ENCODE measurements around the gene TMEM30A. TPM values are rescaled to one million over a fixed set of nuclear protein-coding genes. Genes with fewer than 3 reads are reported as not detected.

The TMEM30A gene
- total RNA-seq, 1 donor = 126 TPM

DNA sequence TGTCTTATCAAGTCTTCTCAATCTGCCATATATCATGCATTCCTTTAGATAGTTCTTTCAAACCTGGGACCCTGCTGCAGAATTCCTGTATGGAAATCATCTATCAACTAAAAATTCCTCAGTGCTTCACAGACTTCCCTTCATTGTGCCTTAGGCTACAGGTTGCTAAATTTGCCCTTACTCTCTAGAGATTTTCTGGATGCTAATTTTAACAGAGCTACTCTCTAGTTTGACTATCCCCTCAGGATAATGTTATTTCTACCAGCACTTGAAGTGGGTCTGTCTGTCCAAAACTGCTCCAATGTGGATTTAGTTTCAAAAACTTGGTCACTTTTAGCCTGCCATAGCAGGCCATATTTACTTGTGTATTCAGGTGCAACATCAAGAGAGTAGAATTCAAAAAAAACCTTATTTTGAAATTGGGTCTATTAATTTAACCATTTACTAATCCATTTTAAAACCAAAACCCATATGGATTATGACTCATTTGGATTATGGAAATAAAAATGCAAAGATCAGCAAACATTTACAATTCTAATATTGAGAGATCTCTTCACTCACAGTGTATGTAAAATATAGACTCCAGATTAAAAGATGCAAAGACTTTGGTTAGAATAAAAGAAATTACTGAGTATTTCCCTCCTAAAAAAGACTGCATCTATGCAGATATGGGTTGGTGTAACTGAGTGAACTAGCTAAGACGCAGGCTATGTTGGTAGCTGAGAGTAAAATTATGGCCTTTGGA lies 27.1 kb downstream of the TMEM30A start:
- Histone ChIP-seq H3K36me3 (ENCODE audit: insufficient read depth, low read length) (peaks cover 52% of the 10 kb centered on the region), H3K4me1 (ENCODE audit: insufficient read depth, low read length) (no peaks in the 10 kb centered on the region), H3K27ac (ENCODE audit: low read depth, low read length) (no peak overlapping the region), H3K4me3 (ENCODE audit: insufficient read depth, low read length) (no peak overlapping the region), H3K79me2 (ENCODE audit: insufficient read depth, low read length) (peaks cover 12% of the 10 kb centered on the region), H3K4me2 (ENCODE audit: insufficient read depth, low read length) (no peak overlapping the region), H4K20me1 (ENCODE audit: insufficient read depth, low read length) (no peaks in the 10 kb centered on the region), H2AFZ (ENCODE audit: low read length) (no peak overlapping the region), H3K27me3 (ENCODE audit: insufficient read depth, low read length) (no peaks in the 10 kb centered on the region), H3K9me3 (ENCODE audit: low read depth, low read length) (no peaks in the 10 kb centered on the region)
- no peak for DNase-seq (ENCODE audit: insufficient read length, low spot score, missing footprints)
- TF ChIP-seq, protein P1, sequence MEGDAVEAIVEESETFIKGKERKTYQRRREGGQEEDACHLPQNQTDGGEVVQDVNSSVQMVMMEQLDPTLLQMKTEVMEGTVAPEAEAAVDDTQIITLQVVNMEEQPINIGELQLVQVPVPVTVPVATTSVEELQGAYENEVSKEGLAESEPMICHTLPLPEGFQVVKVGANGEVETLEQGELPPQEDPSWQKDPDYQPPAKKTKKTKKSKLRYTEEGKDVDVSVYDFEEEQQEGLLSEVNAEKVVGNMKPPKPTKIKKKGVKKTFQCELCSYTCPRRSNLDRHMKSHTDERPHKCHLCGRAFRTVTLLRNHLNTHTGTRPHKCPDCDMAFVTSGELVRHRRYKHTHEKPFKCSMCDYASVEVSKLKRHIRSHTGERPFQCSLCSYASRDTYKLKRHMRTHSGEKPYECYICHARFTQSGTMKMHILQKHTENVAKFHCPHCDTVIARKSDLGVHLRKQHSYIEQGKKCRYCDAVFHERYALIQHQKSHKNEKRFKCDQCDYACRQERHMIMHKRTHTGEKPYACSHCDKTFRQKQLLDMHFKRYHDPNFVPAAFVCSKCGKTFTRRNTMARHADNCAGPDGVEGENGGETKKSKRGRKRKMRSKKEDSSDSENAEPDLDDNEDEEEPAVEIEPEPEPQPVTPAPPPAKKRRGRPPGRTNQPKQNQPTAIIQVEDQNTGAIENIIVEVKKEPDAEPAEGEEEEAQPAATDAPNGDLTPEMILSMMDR (IDR thresholded peaks at IDR 0.05; ENCODE audit: extremely low read depth, low read depth, low read length) = no peak

DNA sequence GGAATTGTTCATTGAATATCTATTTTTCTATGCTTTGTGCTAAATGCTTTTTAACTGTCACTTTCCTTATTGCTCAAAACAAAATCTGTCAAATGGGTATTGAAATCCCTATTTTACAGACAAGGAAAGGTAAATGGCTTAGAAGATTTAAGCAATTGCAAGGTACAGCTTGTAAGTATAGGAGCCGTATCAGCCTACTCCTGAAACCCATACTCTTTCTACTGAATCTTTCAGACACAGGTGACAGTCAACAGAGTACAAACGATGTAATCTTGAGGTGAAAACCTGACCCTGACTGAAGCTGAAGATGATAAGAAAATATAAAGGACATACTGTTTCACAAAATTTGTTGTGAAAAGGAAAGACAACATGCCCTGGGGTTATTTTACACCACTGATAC lies 34.0 kb downstream of the TMEM30A start:
- Histone ChIP-seq H2AFZ (ENCODE audit: low read length) (no peak overlapping the region), H3K4me1 (ENCODE audit: insufficient read depth, low read length) (no peaks in the 10 kb centered on the region), H3K27ac (ENCODE audit: low read depth, low read length) (no peak overlapping the region), H3K9me3 (ENCODE audit: low read depth, low read length) (no peaks in the 10 kb centered on the region), H4K20me1 (ENCODE audit: insufficient read depth, low read length) (no peaks in the 10 kb centered on the region), H3K27me3 (ENCODE audit: insufficient read depth, low read length) (no peaks in the 10 kb centered on the region), H3K4me2 (ENCODE audit: insufficient read depth, low read length) (no peak overlapping the region), H3K4me3 (ENCODE audit: insufficient read depth, low read length) (no peak overlapping the region), H3K79me2 (ENCODE audit: insufficient read depth, low read length) (no peaks in the 10 kb centered on the region), H3K36me3 (ENCODE audit: insufficient read depth, low read length) (peaks cover 10% of the 10 kb centered on the region)
- no peak for DNase-seq (ENCODE audit: insufficient read length, low spot score, missing footprints)
- TF ChIP-seq, protein P1 (IDR thresholded peaks at IDR 0.05; ENCODE audit: extremely low read depth, low read depth, low read length) = no peak

DNA sequence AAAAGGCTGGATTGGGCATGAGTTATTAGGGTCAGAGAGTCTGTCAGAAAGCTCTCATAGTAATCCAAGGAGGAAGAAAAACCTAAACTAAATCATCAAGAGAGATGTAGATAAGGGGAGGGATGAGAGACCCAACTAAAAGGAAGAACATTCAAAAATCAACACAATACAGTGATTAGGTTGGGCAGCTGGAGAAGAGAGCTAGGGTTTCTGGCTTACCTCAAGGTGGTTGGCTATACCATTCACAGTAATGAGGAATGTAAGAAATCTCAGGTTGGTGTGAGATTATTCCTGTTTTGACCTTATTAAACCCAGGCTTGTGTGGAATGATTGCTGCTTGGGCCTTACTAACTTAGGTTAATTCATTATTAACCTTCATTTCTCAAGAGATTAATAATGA lies 34.8 kb downstream of the TMEM30A start:
- H4K20me1 ChIP-seq (ENCODE audit: insufficient read depth, low read length) = no peaks in the 10 kb centered on the region
- TF ChIP-seq, protein P1 (IDR thresholded peaks at IDR 0.05; ENCODE audit: extremely low read depth, low read depth, low read length) = no peak
- no peak overlapping the region for H3K4me2 ChIP-seq (ENCODE audit: insufficient read depth, low read length)
- no peak overlapping the region for H3K27ac ChIP-seq (ENCODE audit: low read depth, low read length)
- no peaks in the 10 kb centered on the region for H3K27me3 ChIP-seq (ENCODE audit: insufficient read depth, low read length)
- no peaks in the 10 kb centered on the region for H3K79me2 ChIP-seq (ENCODE audit: insufficient read depth, low read length)
- no peak for DNase-seq (ENCODE audit: insufficient read length, low spot score, missing footprints)
- no peak overlapping the region for H2AFZ ChIP-seq (ENCODE audit: low read length)
- H3K9me3 ChIP-seq (ENCODE audit: low read depth, low read length) = no peaks in the 10 kb centered on the region
- H3K4me1 ChIP-seq (ENCODE audit: insufficient read depth, low read length) = peaks cover 2% of the 10 kb centered on the region
- no peak overlapping the region for H3K4me3 ChIP-seq (ENCODE audit: insufficient read depth, low read length)
- H3K36me3 ChIP-seq (ENCODE audit: insufficient read depth, low read length) = peaks cover 8% of the 10 kb centered on the region

DNA sequence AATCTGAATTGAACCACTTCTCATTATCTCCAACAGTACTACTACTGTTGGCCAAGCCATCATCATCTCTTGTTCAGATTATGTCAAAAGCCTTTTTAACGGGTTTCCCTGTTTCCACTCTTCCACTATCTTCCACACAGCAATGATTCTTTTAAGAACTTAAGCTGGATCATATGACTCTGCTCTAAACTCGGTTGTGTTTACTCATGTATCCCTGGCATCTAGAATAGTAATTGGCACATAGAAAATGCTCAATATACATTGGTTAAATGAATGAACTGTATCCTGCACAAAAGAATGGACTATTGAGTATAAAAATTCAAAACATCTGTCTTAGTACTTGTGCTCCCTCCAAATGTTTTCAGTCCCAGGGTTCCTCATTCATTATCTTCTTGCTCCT lies 38.2 kb downstream of the TMEM30A start:
- H3K79me2 ChIP-seq (ENCODE audit: insufficient read depth, low read length) = peaks cover 22% of the 10 kb centered on the region
- TF ChIP-seq, protein P1 (IDR thresholded peaks at IDR 0.05; ENCODE audit: extremely low read depth, low read depth, low read length) = no peak
- H3K4me3 ChIP-seq (ENCODE audit: insufficient read depth, low read length) = no peak overlapping the region
- no peaks in the 10 kb centered on the region for H3K27me3 ChIP-seq (ENCODE audit: insufficient read depth, low read length)
- no peak for DNase-seq (ENCODE audit: insufficient read length, low spot score, missing footprints)
- no peak overlapping the region for H3K4me2 ChIP-seq (ENCODE audit: insufficient read depth, low read length)
- peaks cover 12% of the 10 kb centered on the region for H3K4me1 ChIP-seq (ENCODE audit: insufficient read depth, low read length)
- no peaks in the 10 kb centered on the region for H3K9me3 ChIP-seq (ENCODE audit: low read depth, low read length)
- no peak overlapping the region for H2AFZ ChIP-seq (ENCODE audit: low read length)
- H3K27ac ChIP-seq (ENCODE audit: low read depth, low read length) = no peak overlapping the region
- H3K36me3 ChIP-seq (ENCODE audit: insufficient read depth, low read length) = peaks cover under 1% of the 10 kb centered on the region
- H4K20me1 ChIP-seq (ENCODE audit: insufficient read depth, low read length) = peaks cover 5% of the 10 kb centered on the region

All from osteoblast (primary cell).